ENCODE measurements around the gene VPS45.
"Not testable (repeated sequence)": the region's sequence is repeated elsewhere in the genome, so short reads cannot be mapped to it uniquely, and the experiment has no call there.

Gene VPS45

DNA sequence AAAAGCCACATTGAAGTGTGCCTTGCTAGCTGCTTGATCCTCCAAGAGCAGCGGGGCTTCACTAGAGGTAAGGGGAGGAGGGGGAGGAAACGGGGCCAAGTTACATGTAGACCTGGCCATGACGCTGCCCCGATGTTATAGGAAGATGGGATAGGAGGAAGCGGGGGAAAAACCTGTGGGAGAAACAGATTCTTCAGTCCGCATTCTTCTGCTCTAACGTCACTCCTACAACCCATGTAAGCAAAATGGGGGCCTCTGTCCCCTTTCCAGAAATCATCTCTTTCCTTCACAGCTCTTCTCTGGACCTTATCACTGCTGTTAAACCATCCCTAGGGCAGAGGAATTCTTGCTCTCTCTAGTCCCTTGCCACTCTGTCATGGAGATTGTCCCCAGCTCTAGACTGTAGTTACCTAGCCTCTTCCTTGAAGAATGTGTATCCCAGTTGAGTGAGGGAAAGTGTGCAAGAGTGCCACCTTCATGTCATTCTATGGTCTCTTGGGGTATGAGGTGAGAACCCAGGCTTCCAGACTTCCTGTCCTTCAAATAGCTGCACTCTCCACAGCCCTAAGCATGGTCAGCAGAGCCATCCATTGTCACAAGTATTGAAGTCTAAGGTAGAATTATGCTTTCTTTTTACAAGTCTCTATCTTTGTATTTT lies 93.5 kb downstream of the VPS45 start:
- DNase-seq (ENCODE audit: low read depth in 2 of 2): no peak

GRCh38 chr1:150161747-150162581 lies 94.4 kb downstream of the VPS45 start:
- no peak for DNase-seq (ENCODE audit: low read depth in 2 of 2)

- no peak for DNase-seq (ENCODE audit: low read depth in 2 of 2)
Measured at GRCh38 chr1:150162582-150162861, 94.9 kb downstream of the VPS45 start.

DNA sequence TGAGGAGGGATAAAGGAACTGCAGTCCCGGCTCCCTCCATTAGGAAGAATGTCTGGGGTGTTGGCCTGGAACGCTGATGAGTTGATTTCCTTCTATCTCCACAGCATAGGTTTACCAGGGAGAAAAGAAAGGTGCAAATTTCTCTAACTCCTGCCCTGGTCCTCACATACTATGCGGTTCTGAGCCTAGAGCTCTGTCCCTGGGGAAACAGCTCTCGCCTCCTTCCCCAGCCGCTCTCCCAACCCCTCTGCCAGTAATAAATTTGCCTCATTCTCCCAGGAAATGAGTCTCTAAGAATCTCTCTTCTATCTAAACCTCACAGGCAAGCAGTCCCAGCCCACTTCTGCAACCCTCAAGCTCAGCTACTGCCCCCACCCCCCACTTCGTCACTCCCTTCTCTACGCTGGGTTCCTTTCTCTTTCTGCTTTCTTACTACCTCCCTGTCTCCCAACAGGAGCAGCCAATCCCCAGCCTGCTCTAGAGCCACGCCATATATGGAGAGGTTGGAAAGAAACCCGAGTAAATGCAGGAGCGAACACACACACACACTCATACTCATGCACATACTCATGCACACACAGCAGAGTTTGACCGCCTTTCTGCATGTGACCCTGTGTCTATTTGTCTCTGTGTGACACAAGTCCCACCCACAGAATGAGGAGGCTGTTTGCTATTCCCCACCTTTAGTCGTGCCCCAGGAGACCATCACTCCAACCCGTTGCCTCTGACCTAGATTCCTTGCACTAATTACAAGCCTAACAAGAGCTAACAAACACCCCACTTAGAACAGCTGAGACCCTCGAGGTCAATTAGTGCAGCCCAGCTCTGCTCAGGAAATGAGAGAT lies 95.5 kb downstream of the VPS45 start:
- no peak for DNase-seq (ENCODE audit: low read depth in 2 of 2)

GRCh38 chr1:150164224-150164623 lies 96.6 kb downstream of the VPS45 start:
- DNase-seq (ENCODE audit: low read depth in 2 of 2): no peak

GRCh38 chr1:150164779-150165178 lies 97.2 kb downstream of the VPS45 start:
- DNase-seq (ENCODE audit: low read depth in 2 of 2): no peak

DNA sequence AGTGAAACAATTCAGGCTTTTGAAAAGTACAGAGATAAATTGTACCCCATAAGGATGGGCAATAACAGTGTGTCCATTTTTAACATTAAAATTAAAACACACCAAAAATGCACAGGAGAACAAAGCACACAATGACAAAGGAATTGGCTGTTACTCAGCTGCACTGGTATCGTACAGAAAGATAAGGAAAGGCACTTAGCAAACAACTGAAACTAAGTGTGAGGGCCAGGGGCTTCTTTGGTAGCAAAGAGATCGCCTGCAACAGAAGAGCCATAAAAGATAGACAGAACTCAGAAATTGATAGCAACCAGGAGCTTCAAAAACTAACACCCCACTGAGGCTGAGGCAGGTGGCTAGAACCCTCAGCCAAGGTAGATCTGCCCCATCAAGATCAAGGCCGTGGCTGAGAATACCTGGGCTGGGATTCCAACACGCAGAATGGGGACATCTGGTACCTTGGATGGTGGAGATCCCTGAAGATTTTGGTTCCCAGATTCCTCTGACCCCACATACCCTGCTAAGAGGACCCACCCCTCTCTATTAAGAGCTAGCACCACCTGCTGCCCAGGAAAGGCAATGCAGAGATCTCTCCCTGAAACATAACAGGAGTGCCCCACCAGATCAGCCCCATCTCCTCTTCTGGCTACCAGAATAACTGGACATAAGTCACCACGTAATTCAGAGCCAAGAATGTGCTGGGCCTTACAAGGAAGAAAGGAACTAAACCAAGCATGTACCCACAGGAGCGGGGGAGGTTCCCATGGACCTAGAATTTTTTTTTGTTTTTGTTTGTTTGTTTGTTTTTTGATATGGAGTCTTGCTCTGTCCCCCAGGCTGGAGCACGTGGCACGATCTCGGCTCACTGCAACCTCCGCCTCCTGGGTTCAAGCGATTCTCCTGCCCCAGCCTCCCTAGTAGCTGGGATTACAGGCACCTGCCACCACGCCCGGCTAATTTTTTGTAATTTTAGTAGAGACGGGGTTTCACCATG lies 98.3 kb downstream of the VPS45 start:
- no peak for DNase-seq (ENCODE audit: low read depth in 2 of 2)

- peak in 1 of 2 donors; percentile 33 for DNase-seq (ENCODE audit: low read depth in 2 of 2)
Measured at GRCh38 chr1:150168960-150169601, 101.5 kb downstream of the VPS45 start.

GRCh38 chr1:150171801-150172200 lies 104.2 kb downstream of the VPS45 start:
- no peak for DNase-seq (ENCODE audit: low read depth in 2 of 2)

DNA sequence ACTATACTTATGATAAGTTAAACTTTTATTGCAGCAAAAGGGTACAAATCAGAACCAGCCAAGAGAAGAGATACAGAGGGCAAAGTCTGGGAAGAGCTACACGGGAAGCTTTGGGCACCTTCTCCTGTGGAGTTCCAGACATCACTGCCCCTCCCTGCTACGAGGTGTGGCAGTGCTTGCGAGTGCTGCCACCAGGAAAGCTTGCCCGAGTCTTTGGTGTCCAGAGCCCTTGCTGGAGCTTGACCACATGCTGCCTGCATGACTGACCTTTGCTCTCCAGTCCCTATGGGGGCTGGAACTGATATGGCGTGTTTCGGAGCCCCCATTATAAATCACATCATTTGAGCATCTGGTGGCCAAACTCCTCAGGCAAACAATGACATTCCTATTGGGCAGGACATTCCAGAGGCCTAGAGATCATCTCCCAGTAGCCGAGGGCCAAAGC lies 105.6 kb downstream of the VPS45 start:
- no peak for DNase-seq (ENCODE audit: low read depth in 2 of 2)

DNA sequence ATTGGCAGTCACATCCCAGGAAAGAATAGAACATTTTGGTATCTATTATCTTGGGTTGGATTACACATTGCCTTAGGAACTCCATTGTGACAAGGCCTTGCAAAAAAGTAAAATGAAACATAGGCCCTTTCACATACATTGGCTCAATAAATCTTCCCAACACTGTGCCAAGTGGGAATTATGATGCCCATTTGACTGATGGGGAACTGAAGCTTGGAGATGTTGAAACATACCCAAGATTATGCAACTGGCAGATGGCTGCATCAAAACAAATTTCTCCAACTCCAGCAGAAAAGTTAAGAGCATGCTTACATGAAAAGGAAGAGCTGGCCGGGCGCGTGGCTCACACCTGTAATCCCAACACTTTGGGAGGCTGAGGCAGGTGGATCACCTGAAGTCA lies 109.0 kb downstream of the VPS45 start:
- DNase-seq (ENCODE audit: low read depth in 2 of 2): no peak

DNA sequence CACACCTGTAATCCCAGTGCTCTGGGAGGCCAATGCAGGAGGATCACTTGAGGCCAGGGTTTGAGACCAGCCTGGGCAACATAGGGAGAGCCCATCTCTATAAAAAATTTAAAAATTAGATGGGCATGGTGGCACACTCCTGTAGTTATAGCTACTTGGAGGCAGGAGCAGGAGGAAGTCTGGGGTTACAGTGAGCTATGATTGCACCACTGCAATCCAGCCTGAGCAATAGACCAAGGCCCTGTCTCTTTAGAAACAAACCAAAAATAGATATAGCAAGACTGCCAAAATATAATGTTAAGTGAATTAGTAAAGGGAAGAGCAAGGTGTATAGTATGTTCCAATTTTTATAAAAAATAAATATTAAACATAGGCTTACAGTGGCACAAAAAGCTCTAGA lies 111.0 kb downstream of the VPS45 start:
- DNase-seq (ENCODE audit: low read depth in 2 of 2): no peak

- no peak for DNase-seq (ENCODE audit: low read depth in 2 of 2)
Measured at GRCh38 chr1:150179867-150180266, 112.3 kb downstream of the VPS45 start.

DNA sequence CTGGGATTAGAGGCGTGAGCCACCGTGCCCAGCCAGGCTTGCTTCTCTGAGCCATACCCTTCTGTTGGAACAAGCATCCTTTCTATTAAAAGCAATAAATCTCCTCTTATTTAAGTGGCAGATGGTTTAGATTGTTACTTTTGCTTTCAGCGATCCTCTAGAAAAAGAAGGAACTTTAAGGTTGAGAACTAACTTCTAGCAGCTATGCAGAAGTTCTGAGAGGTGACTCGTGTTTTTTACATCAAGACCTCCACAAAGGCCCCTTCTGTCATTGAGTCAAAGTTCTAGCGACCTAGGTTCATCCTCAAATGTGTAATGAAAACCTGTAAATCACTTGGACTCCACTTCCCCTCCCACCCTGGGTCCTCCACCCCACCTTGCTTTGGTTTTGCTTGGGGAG lies 112.9 kb downstream of the VPS45 start:
- no peak for DNase-seq (ENCODE audit: low read depth in 2 of 2)

DNA sequence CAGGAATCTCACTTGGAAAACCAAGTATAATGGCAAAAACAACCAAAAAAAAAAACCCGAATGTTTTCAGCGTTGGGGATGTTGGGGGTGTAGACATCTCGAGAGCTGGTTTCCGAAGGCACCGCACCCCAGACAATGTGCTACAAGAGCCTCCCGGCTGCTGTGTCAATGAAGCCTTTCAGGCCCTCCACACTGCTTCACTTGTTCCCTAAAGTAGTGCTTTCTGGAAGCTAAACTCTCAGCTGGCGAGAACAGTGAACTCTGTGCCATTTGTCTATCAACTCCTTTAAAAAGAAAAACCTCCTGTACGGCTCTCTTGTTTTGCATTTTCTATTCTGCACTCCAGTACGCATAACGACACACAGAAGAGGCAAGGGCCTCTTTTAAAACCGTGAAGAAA lies 114.7 kb downstream of the VPS45 start:
- DNase-seq (ENCODE audit: low read depth in 2 of 2): no peak

DNA sequence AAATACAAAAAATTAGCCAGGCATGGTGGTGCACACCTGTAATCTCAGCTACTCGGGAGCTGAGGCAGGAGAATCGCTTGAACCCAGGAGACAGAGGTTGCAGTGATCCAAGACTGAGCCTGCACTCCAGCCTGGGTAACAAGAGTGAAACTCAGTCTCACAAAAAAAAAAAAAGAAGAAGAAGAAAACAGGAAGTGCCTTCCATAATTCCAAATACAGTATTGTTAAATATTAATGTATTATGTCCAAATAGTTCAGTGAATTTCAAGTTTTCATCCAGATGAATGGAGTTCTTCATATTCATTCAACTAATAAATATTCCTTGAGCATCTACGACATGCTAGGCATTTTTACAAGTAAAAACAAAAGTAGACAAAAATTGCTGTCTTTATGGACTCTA lies 115.5 kb downstream of the VPS45 start:
- no peak for DNase-seq (ENCODE audit: low read depth in 2 of 2)

- DNase-seq (ENCODE audit: low read depth in 2 of 2): no peak
Measured at GRCh38 chr1:150185481-150185880, 117.9 kb downstream of the VPS45 start.

DNA sequence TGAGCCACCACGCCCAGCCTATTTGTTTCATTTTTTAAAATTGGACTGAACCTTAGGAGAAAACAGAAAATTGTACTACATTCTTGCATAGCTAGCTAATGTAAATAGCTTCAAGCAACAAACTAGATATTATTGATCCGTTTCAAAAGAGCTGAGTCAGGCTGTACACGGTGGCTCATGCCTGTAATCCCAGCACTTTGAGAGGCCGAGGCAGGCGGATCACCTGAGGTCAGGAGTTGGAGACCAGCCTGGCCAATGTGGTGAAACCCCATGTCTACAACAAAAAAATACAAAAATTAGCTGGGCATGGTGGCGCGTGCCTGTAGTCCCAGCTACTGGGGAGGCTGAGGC lies 118.8 kb downstream of the VPS45 start:
- DNase-seq (ENCODE audit: low read depth in 2 of 2): not testable (repeated sequence)

GRCh38 chr1:150186789-150187559 lies 119.4 kb downstream of the VPS45 start:
- DNase-seq (ENCODE audit: low read depth in 2 of 2): no peak

GRCh38 chr1:150187560-150187931 lies 120.0 kb downstream of the VPS45 start:
- DNase-seq (ENCODE audit: low read depth in 2 of 2): no peak
